Heart right ventricle (tissue), 16 donors: ENCODE data around the gene IL2RG. TPM values are rescaled to one million over a fixed set of nuclear protein-coding genes. Genes with fewer than 3 reads are reported as not detected.

Experiments used
- ATAC-seq, 8 donors: fragments of 200-7000 bp; cut with Tn5 transposase; one replicate each; pipeline ENCODE4 v1.9.1; 2020; ENCODE audit warnings: mild to moderate bottlenecking in 8 of 8, moderate library complexity in 8 of 8, moderate number of reproducible peaks in 1 of 8
- DNase-seq, 2 donors: peaks; one replicate each; pipeline ENCODE4 v3.0.0-alpha.2; 2020
- H3K27ac ChIP-seq, 10 donors: fragments of 200-600 bp; sonication (generic) in 2 of 10; one replicate each; pipeline versions ENCODE4 v1.5.0 to v1.8.0; 2020 to 2022; ENCODE audit warnings: mild to moderate bottlenecking in 3 of 10
- H3K27me3 ChIP-seq, 7 donors: fragments of 200-600 bp; one replicate each; pipeline ENCODE4 v1.8.0; 2021 to 2022; ENCODE audit warnings: mild to moderate bottlenecking in 2 of 7
- H3K36me3 ChIP-seq, 9 donors: fragments of 200-600 bp; sonication (generic) in 1 of 9; one replicate each; pipeline versions ENCODE4 v1.5.0 to v1.8.0; 2020 to 2022; ENCODE audit warnings: mild to moderate bottlenecking in 2 of 9
- H3K4me1 ChIP-seq, 9 donors: fragments of 200-600 bp; sonication (generic) in 1 of 9; one replicate each; pipeline versions ENCODE4 v1.5.0 to v1.8.0; 2020 to 2022; ENCODE audit warnings: mild to moderate bottlenecking in 4 of 9
- H3K4me3 ChIP-seq, 10 donors: fragments of 200-600 bp; sonication (generic) in 2 of 10; one replicate each; pipeline versions ENCODE4 v1.5.0 to v1.8.0; 2020 to 2022; ENCODE audit warnings: mild to moderate bottlenecking in 7 of 10, moderate library complexity in 2 of 10
- H3K9me3 ChIP-seq, 11 donors: fragments of 200-600 bp in 10 of 11; sonication (generic) in 2 of 11; one replicate each; pipeline versions ENCODE4 v1.5.0 to v1.8.0; 2013 to 2022; ENCODE audit warnings: mild to moderate bottlenecking in 2 of 11, control low read depth in 1 of 11, moderate library complexity in 1 of 11
- CTCF ChIP-seq, 9 donors: fragments of 200-600 bp; sonication (generic) in 2 of 9; IDR thresholded peaks; one replicate each; pipeline versions ENCODE4 v1.5.0 to v1.8.0; 2021 to 2022; ENCODE audit warnings: antibody characterized with exemption in 9 of 9, mild to moderate bottlenecking in 5 of 9, moderate library complexity in 1 of 9
- WGBS, 2 donors: extraction: QIAGEN DNeasy Blood & Tissue Kit; methylation state at CpG; one replicate each; pipeline ENCODE4 v1.1.7; 2013; ENCODE audit warnings: inconsistent platforms in 1 of 2; 5-methylcytosine and 5-hydroxymethylcytosine counted together
- intact Hi-C, 10 donors: fragments of 100-400 bp; cut with DNase I; formaldehyde crosslinking; loops; one replicate each; pipeline versions ENCODE4 v1.11.1 to v1.14.2; 2022
- polyA plus RNA-seq, 2 donors: library from polyadenylated mRNA; stranded (reverse); fragments of 200-250 nt; gene quantifications; one replicate each; pipeline ENCODE4 v1.2.3, GENCODE V29; 2013
- total RNA-seq, 10 donors: library from RNA; stranded (reverse); fragmentation: NEBNext Ultra II Directional in 3 of 10; extraction: Animal tissue kit (Norgen Biotek cat#: 25700) in 3 of 10; gene quantifications; one replicate each; pipeline versions ENCODE4 v1.2.1 to v1.2.4, GENCODE V29; 2021 to 2023
- donor health status: Arrhythmogenic right ventricular cardiomyopathy.
- donor health status: ischemic (EF 13 %, LVEDD 7.1; RV severe dilation, severe dysfunction).
- donor health status: healthy with polysubstance abuse.
- donor health status: DM: no; HTN: yes; CAD: no.
- donor health status: DM: no; HTN: no; CAD: no.
- donor health status: ischemic (EF 25% LVEDD 6.9; RV normal size, moderate dysfunction).
- donor health status: ischemic (EF 25% LVEDD 5.7; RV mildly dilated, moderate dysfunction).
- donor health status: healthy.
- donor health status: DM: yes; HTN: yes; CAD: no.
- donor health status: Ischemic cardiomyopathy.
- donor health status: ischemic (EF 35%, LVEDD 5.7; RV mildly dilated, moderate dysfunction).
- donor health status: nonischemic (EF 11% LVEDD 7.7; RV severe dilation, severe dysfunction).
- donor health status: DM: yes; HTN: yes; CAD: no.
- donor health status: PGD.
- donor health status: ischemic (EF 29% LVEDD 5.4; RV normal size, mild dysfunction).
- donor health status: nonischemic (EF 23%, LVEDD 6.1; RV moderate dilation, normal function).

Gene IL2RG
- total and polyA plus RNA-seq, 12 donors, result 0.57 to 15.3 (median 1.8) TPM

GRCh38 chrX:71147496-71148277 lies 36.3 kb upstream of the IL2RG start:
- 78 to 85% methylated on average over 28 of the region's 28 CpGs for WGBS, 2 donors
- H3K27me3 ChIP-seq, result peaks cover 0 to 7% (median 0%) of the 10 kb centered on the region in 7 donors

GRCh38 chrX:71144651-71145050 lies 33.3 kb upstream of the IL2RG start, which contains the start of gene NLGN3:
Gene NLGN3 (plus strand): TSS chrX:71144841. CDS start chrX:71147750, 2,909 bp downstream.
- no peak within 1 kb of the TSS for H3K27ac ChIP-seq

More at GRCh38 chrX:71147496-71148277, 36.3 kb upstream of the IL2RG start:
- no peaks in the 10 kb centered on the region for H3K9me3 ChIP-seq
- intact Hi-C loops, result no loop called here
- no peak overlapping the region for H3K4me3 ChIP-seq
- peaks cover 0 to 25% (median 5%) of the 10 kb centered on the region in 9 donors for H3K4me1 ChIP-seq
- H3K27ac ChIP-seq, result no peak overlapping the region
- TF ChIP-seq CTCF (IDR thresholded peaks at IDR 0.05), result no peak
- ATAC-seq (no peak), DNase-seq (no peak)
- H3K36me3 ChIP-seq, result peaks cover 0 to 3% (median 0%) of the 10 kb centered on the region in 9 donors

GRCh38 chrX:71143508-71143907 lies 32.1 kb upstream of the IL2RG start:
- Histone ChIP-seq H3K36me3 (peaks cover 0 to 43% (median 0%) of the 10 kb centered on the region in 9 donors), H3K27me3 (peaks cover 0 to 7% (median 0%) of the 10 kb centered on the region in 7 donors), H3K4me1 (peaks cover 0 to 25% (median 5%) of the 10 kb centered on the region in 9 donors), H3K9me3 (no peaks in the 10 kb centered on the region), H3K27ac (no peak overlapping the region), H3K4me3 (no peak overlapping the region)
- intact Hi-C loops, result no loop called here
- no peak for DNase-seq
- no peak for TF ChIP-seq CTCF (IDR thresholded peaks at IDR 0.05)
- 39 to 41% methylated on average over 6 of the region's 6 CpGs for WGBS, 2 donors
- ATAC-seq, result peak in 2 of 8 donors; percentile 8 to 10

More at GRCh38 chrX:71144651-71145050, 33.3 kb upstream of the IL2RG start, which contains the start of gene NLGN3:
- WGBS, 2 donors, result 5 to 6% methylated on average over 18 to 28 of the region's 28 CpGs
- no peak for TF ChIP-seq CTCF (IDR thresholded peaks at IDR 0.05)
- Histone ChIP-seq H3K4me1 (peaks cover 0 to 25% (median 5%) of the 10 kb centered on the region in 9 donors), H3K36me3 (peaks cover 0 to 31% (median 0%) of the 10 kb centered on the region in 9 donors), H3K4me3 (peak within 1 kb of the TSS in 6 of 10 donors; percentile 24 to 37 (median 32)), H3K27me3 (peaks cover 0 to 7% (median 0%) of the 10 kb centered on the region in 7 donors), H3K9me3 (no peaks in the 10 kb centered on the region)
- intact Hi-C loops, result no loop called here
- peak in 2 of 8 donors; percentile 14 to 59 for ATAC-seq
- peak in 1 of 2 donors; percentile 14 for DNase-seq

GRCh38 chrX:71140440-71140839 lies 29.1 kb upstream of the IL2RG start:
- Histone ChIP-seq H3K27ac (no peak overlapping the region), H3K27me3 (peaks cover 0 to 7% (median 0%) of the 10 kb centered on the region in 7 donors), H3K36me3 (peaks cover 0 to 74% (median 5%) of the 10 kb centered on the region in 9 donors), H3K9me3 (no peaks in the 10 kb centered on the region), H3K4me1 (peaks cover 0 to 18% (median 3%) of the 10 kb centered on the region in 9 donors), H3K4me3 (no peak overlapping the region)
- no peak for TF ChIP-seq CTCF (IDR thresholded peaks at IDR 0.05)
- ATAC-seq, result no peak
- intact Hi-C loops, result no loop called here
- 68 to 76% methylated on average over 6 of the region's 6 CpGs for WGBS, 2 donors
- no peak for DNase-seq
